Keratinocyte (primary cell): ENCODE data around the gene SYDE1.
"Not testable (repeated sequence)": the region's sequence is repeated elsewhere in the genome, so short reads cannot be mapped to it uniquely, and the experiment has no call there.

Experiments
- EZH2 ChIP-seq: IDR thresholded peaks from one replicate; pipeline ENCODE4 v1.6.1; 2012; ENCODE audit warnings: inconsistent platforms, mild to moderate bottlenecking, low read length, moderate library complexity
- TF ChIP-seq, protein P1 (sequence below), 3 experiments: IDR thresholded peaks in 1 of 3; conservative IDR thresholded peaks in 1 of 3; optimal IDR thresholded peaks in 1 of 3; 2 replicates in 2 of 3; 3 replicates in 1 of 3; pipeline versions ENCODE3 to v1.5.1; 2011; ENCODE audit warnings: low read length in 3 of 3, mild to moderate bottlenecking in 3 of 3, moderate library complexity in 2 of 3, control low read depth in 1 of 3, inconsistent platforms in 1 of 3; ENCODE audit not compliant: insufficient read depth in 2 of 3; ENCODE audit errors: extremely low read depth in 1 of 3

GRCh38 chr19:15070386-15070785, 36.8 kb upstream of the SYDE1 start:
- TF ChIP-seq, protein P1, sequence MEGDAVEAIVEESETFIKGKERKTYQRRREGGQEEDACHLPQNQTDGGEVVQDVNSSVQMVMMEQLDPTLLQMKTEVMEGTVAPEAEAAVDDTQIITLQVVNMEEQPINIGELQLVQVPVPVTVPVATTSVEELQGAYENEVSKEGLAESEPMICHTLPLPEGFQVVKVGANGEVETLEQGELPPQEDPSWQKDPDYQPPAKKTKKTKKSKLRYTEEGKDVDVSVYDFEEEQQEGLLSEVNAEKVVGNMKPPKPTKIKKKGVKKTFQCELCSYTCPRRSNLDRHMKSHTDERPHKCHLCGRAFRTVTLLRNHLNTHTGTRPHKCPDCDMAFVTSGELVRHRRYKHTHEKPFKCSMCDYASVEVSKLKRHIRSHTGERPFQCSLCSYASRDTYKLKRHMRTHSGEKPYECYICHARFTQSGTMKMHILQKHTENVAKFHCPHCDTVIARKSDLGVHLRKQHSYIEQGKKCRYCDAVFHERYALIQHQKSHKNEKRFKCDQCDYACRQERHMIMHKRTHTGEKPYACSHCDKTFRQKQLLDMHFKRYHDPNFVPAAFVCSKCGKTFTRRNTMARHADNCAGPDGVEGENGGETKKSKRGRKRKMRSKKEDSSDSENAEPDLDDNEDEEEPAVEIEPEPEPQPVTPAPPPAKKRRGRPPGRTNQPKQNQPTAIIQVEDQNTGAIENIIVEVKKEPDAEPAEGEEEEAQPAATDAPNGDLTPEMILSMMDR (optimal IDR thresholded peaks at IDR 0.05 in 1 of 3, IDR thresholded peaks at IDR 0.05 in 1 of 3, conservative IDR thresholded peaks at IDR 0.05 in 1 of 3; ENCODE audit: extremely low read depth in 1 of 3, insufficient read depth in 2 of 3, low read length in 3 of 3) = not testable (repeated sequence)
- TF ChIP-seq EZH2 = not testable (repeated sequence)
